NT2/D1 (cell line): Measurements from ENCODE around the gene ENPP1.

ENCODE experiments used
- DNase-seq: peaks from one replicate; pipeline ENCODE4 v3.0.0-alpha.2; 2011; ENCODE audit warnings: low read depth, low spot score
- H3K27me3 ChIP-seq: 2 replicates; pipeline ENCODE4 v1.6.0; 2011; ENCODE audit warnings: mild to moderate bottlenecking; ENCODE audit not compliant: insufficient read length, insufficient read depth
- H3K36me3 ChIP-seq: 2 replicates; pipeline ENCODE4 v1.6.1; 2011; ENCODE audit warnings: mild to moderate bottlenecking, low read length, mixed read lengths; ENCODE audit not compliant: insufficient read depth, insufficient read length
- H3K4me1 ChIP-seq: 2 replicates; pipeline ENCODE4 v1.5.1; 2011; ENCODE audit not compliant: insufficient read depth, insufficient read length
- H3K4me3 ChIP-seq: 2 replicates; pipeline ENCODE4 v1.5.1; 2011; ENCODE audit warnings: low read depth; ENCODE audit not compliant: insufficient read length
- H3K9ac ChIP-seq: 2 replicates; pipeline ENCODE4 v1.6.0; 2011; ENCODE audit warnings: low read depth; ENCODE audit not compliant: insufficient read length
- H3K9me3 ChIP-seq: 2 replicates; pipeline ENCODE4 v1.5.1; 2011; ENCODE audit warnings: mild to moderate bottlenecking, low read length; ENCODE audit not compliant: insufficient read depth
- SUZ12 ChIP-seq: IDR thresholded peaks from 2 replicates; pipeline ENCODE4 v1.6.1; 2011; ENCODE audit not compliant: insufficient read length, insufficient read depth; ENCODE audit errors: extremely low read depth
- YY1 ChIP-seq: IDR thresholded peaks from 2 replicates; pipeline ENCODE4 v1.6.1; 2011; ENCODE audit not compliant: insufficient read length, insufficient read depth
- ZNF274 ChIP-seq: IDR thresholded peaks from 2 replicates; pipeline ENCODE4 v1.6.1; 2011; ENCODE audit warnings: mild to moderate bottlenecking, low read depth, low read length

Gene ENPP1

DNA sequence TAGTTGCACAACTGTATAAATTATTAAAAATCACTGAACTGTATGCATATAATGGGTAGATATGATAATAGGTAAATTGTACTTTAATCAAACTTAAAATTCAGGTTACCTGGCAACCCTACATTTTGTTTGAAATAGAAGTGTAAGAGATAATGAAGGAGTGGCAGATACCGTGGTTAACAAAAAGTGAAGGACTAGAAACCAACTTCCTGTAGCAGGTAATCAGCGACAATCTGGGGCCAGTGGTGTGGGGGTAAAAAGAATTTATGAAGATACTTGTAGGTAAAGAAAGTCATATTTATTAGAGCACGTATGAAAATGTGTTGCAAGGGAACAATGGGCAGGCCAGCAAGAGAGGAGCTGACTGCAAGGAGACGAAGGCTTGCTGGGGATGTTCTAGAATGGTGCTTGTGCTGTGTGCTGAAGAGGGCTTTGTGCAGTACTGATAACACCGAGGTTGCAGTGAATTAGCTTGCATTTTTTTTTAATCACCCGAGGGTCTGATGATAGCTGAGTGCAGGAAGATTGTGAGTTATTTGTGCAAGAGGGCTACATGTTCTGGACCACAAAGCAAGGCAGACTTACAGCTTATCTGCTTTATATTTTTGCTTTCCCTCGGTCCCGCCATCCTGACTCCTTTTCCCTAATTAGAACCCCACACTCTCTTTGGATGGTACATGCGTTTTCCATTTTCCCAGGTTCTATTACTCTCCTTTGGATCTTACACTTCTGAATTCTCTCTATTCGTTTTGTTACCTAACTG, 4.6 kb upstream of the ENPP1 start:
- TF ChIP-seq ZNF274 (no peak), SUZ12 (no peak), YY1 (no peak)
- no peaks in the 10 kb centered on the region for H3K9me3 ChIP-seq
- H3K4me1 ChIP-seq = no peaks in the 10 kb centered on the region
- DNase-seq = no peak
- H3K36me3 ChIP-seq = no peaks in the 10 kb centered on the region
- H3K27me3 ChIP-seq = peaks cover 23% of the 10 kb centered on the region
- no peak overlapping the region for H3K9ac ChIP-seq
- H3K4me3 ChIP-seq = no peak overlapping the region

DNA sequence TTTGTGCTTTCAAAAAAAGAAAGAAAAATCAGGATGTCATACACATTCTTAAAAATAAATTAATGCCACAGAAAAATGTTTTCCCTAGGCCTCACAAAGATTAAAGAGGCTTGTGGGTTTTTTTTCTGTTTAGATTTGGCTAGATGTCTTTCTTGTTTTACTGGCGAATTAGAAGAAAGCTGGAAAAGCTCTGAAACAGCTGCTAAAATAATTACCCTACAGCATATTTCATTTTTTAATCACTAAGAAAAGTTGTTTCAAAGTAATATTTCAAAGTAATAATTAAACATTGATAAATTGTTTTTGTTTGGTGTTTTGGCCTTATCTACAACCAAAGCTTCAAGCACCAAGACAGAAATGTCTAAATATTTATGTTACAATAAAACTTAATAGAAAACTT, 3.7 kb upstream of the ENPP1 start:
- Histone ChIP-seq H3K9me3 (no peaks in the 10 kb centered on the region), H3K4me1 (no peaks in the 10 kb centered on the region), H3K36me3 (no peaks in the 10 kb centered on the region), H3K27me3 (peaks cover 30% of the 10 kb centered on the region), H3K4me3 (no peak overlapping the region), H3K9ac (no peak overlapping the region)
- TF ChIP-seq SUZ12 = no peak
- TF ChIP-seq YY1 = no peak
- TF ChIP-seq ZNF274 = no peak
- no peak for DNase-seq

- no peak for TF ChIP-seq YY1
- TF ChIP-seq ZNF274 = no peak
- no peak for TF ChIP-seq SUZ12
- peak overlapping the region; percentile 51 for H3K9ac ChIP-seq
Observed at GRCh38 chr6:131807321-131807643, 538 bp upstream of the ENPP1 start.

DNA sequence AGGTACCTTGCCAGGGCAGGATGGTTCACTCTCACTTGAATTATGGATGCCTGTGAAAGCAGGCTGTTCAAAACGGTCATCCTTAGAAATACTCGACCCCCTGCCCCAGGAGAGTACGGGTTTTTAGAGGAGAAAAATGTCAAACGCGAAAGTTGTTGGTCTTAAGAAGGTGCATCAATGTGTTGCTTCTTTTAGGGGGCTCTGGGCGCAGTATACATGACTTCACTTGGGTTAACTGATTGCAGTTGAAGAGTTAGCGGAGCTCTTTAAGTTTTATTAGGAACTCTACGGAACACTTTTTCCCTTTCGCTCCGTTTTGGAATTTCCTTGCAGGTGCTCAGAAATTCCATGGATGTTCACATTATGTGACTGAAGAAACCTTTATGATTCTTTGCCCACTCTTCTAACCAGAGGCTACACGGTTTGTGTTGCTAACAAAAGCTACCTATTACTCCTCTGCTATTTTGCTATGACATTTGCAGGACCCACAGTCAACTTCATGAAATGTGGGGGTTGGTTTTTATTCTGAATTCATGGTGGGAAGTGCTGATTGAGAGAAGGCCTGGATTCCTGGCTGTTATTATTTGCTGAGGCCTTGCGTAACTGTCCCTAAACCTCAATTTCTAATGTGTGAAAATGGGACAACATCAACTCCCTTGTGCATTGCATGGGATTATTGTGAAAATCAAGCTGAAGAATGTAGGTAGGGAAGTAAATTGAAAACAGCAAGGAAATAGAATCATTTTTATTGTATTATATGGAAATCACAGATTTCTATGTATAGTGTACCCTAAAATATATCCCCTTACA, 845 bp downstream of the ENPP1 start:
- no peak for DNase-seq
- Histone ChIP-seq H3K27me3 (peaks cover 30% of the 10 kb centered on the region), H3K9ac (peak overlapping the region; percentile 82), H3K4me3 (peak overlapping the region; percentile 84), H3K4me1 (no peaks in the 10 kb centered on the region), H3K36me3 (no peaks in the 10 kb centered on the region), H3K9me3 (no peaks in the 10 kb centered on the region)
- no peak for TF ChIP-seq SUZ12
- TF ChIP-seq ZNF274 = no peak
- TF ChIP-seq YY1 = no peak

More at GRCh38 chr6:131807321-131807643, 538 bp upstream of the ENPP1 start:
- Histone ChIP-seq H3K9me3 (no peaks in the 10 kb centered on the region), H3K4me1 (no peaks in the 10 kb centered on the region), H3K36me3 (no peaks in the 10 kb centered on the region), H3K27me3 (peaks cover 30% of the 10 kb centered on the region), H3K4me3 (peak overlapping the region; percentile 56)
- no peak for DNase-seq

DNA sequence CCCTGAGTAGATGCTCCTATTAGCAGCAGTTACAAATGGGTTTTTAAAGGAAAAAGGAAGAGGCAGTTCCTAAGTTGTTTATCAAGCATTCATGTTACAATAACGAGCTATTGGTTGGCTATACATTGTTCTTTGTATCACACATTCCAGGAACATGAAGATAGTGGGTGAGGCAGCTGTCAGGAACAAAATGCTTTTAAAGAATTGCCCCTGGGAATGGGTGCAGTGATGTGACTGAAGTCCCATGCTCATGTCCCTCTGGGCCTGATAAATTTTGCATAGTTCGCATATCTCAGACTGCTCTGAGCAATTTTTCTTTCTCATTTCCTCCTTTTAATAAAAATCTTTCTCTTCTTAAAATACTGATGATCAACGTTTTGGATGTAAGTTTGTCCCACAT, 3.7 kb downstream of the ENPP1 start:
- Histone ChIP-seq H3K9ac (no peak overlapping the region), H3K4me1 (no peaks in the 10 kb centered on the region), H3K27me3 (peaks cover 17% of the 10 kb centered on the region), H3K9me3 (no peaks in the 10 kb centered on the region), H3K36me3 (no peaks in the 10 kb centered on the region), H3K4me3 (no peak overlapping the region)
- DNase-seq = no peak
- TF ChIP-seq YY1 (no peak), ZNF274 (no peak), SUZ12 (no peak)

GRCh38 chr6:131813991-131814390, 6.2 kb downstream of the ENPP1 start:
- TF ChIP-seq YY1 (no peak), SUZ12 (no peak), ZNF274 (no peak)
- Histone ChIP-seq H3K9ac (no peak overlapping the region), H3K27me3 (peaks cover 2% of the 10 kb centered on the region), H3K36me3 (no peaks in the 10 kb centered on the region), H3K9me3 (no peaks in the 10 kb centered on the region), H3K4me3 (no peak overlapping the region), H3K4me1 (no peaks in the 10 kb centered on the region)
- no peak for DNase-seq

GRCh38 chr6:131816869-131817268, 9.0 kb downstream of the ENPP1 start:
- Histone ChIP-seq H3K36me3 (no peaks in the 10 kb centered on the region), H3K27me3 (no peaks in the 10 kb centered on the region), H3K4me3 (no peak overlapping the region), H3K9ac (no peak overlapping the region), H3K4me1 (no peaks in the 10 kb centered on the region), H3K9me3 (no peaks in the 10 kb centered on the region)
- TF ChIP-seq YY1 = no peak
- no peak for TF ChIP-seq SUZ12
- TF ChIP-seq ZNF274 = no peak
- no peak for DNase-seq
